GDM1 (cell line): ENCODE results near the gene PIGX.

Source experiments
- DNase-seq: peaks from one replicate; lab custom pipeline; 2025; lab: John Stamatoyannopoulos, UW

The PIGX gene

DNA sequence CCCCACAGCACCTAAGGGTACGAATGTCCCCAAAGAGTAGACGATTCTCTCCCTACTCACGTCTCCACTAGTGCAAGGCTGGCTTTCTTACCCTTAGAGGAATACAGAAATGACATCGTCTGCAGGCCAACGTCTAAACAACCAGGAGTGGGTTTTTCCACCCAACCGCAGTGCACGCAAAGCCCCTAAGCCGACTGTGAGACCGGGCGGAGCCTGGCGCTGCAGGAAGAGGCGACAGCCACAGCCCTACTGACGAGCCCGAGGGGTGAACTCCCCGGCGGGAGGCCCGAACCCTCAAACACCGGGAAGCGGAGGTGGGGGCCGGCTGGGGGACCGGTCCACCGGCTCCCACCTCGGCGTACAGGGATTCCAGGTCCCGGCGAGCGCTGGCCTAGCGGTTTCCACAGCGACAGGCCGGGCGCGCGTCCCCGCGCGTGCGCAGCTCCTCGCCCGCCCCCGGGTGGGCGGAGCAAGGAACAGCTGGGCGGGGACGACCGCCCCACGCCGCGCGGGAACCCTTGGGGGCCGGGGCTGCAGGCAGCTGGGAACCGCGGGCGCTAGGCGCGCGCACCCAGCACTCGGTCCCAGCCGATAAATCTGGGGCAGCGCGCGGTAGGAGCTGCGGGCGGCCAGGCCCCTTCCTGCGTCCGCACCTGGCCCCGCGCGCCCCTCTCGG lies at the start of gene PIGX, which contains the start of gene CEP19:
PIGX (plus strand) TSS at position 540 of the 676 bp plus-strand sequence.
CEP19 (minus strand) TSS at position 413 of the 676 bp plus-strand sequence. CDS start 3,593 bp downstream, outside the sequence.
- DNase-seq = peak; percentile 83

DNA sequence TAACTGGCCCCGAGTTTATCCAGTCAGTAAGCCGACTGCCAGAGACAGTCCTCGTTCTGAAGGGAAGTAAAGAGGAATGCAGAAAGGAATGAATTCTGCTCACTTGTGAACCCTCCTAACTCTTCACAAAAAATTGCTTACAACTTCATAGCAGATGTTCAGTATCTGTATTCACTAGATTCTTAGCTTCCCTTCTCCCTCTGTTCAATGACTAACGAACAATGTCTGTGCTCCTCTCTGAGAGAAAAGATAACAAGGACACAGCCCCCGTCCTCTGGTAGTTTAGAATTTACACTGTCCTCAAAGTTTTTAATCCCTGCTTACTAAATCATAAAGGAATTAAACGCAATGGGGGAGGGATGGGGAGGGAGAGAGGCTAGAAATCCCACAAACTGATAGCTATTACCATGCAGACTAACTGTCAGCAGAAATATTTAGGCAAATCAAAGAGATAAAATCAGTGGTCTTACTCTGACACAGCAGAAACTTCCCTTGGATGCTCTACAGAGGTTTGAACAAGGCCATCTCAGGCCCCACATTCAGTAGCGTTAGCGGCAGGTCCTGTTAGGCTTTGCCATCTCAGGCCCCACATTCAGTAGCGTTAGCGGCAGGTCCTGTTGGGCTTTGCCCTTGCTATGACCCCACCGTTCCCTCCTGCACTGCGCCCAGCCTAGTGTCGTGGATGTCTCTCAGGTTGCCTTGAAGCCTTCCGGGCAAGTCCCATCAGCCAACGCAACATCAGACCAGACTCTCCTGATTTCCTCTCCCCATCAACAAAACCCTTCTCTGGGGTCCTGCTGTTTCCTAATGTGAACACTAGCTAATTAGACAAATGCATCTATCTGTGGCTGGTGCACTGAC lies 49.2 kb upstream of the PIGX start:
- no peak for DNase-seq

DNA sequence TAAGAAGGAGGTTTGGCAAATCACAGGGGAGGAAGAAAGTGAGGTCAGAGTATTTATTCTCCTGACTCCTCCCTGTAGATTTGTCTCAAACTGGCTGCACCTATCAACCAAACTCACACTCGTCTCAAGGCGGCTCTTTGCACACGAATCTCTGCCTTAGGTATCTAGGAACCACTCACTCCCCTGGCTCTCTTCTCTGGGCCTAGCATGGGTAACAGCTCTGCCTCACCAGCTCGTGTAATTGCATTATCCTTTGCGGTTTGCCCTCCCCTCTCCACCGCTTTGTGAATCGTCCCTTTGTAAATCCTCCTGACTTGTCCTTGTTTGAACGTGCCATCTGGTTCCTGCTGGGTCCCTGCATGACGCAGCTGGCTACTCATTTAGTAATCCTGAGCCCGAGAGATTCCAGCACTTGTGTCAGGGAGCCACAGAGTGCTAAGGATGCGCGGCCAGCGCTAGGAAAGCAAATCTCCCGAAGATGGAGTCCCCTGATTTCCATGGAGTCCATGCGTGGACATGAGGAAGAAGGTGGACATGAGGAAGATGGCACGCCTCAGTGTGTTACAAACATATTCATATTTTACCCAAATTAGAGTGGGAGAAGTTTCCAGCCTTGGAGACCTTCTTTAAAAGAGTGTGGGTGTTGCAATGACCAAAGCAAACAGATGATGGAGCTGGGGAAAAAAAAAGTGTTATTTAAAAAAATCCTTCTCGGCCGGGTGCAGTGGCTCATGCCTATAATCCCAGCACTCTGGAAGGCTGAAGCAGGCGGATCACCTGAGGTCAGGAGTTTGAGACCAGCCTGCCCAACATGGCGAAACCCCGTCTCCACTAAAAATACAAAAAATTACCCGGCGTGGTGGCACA lies 45.9 kb upstream of the PIGX start:
- no peak for DNase-seq

DNA sequence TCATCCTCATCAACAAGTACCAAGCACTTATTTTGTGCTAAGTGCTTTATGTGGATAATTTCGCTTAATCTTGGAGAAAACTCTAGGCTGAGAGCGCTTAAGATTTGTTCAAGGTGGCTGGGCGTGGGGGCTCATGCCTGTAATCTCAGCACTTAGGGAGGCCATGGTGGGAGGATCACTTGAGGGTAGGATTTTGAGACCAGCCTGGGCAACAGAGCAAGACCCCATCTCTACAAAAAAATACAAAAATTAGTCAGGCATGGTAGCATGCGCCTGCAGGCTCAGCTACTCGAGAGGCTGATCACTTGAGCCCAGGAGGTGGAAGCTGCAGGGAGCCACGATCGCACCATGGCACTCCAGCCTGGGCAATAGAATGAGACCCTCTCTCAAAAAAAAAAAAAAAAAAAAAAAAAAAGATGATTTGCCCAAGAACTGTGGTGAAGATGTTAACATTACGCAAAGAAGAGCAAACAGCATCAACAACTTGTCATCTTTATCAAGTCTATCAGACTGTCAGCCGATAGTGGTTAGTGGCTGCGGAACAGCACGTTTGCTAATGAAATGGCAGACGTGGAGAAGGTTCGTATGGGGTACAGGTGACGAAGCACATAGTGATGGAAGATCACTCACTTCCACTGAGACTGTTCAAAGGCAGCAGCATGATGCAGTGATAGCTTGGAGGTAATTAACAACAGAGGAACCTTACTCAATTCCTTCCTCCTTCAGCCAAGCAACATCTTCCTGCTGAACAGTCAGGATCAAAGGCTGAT lies 44.9 kb upstream of the PIGX start:
- DNase-seq = no peak

DNA sequence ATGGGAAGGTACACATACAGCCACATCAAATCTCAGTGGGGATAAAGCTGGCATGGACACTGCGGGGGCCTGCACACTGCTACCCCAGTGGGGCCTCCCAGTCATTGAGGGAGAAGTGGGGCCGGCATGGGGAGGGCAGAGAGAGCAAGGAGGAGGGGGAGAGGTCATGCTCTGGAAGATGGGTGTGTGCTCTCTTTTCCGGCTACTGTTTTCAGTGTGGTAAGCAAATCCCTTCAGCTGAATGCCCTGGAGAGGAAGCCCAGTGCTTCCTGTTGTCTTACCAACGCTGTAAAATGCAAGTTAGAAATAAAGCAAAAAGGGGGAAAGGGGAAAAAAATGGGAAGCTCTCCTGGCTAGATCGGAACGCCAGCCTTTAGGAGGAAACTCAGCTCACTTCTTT lies 41.8 kb upstream of the PIGX start:
- DNase-seq = no peak

DNA sequence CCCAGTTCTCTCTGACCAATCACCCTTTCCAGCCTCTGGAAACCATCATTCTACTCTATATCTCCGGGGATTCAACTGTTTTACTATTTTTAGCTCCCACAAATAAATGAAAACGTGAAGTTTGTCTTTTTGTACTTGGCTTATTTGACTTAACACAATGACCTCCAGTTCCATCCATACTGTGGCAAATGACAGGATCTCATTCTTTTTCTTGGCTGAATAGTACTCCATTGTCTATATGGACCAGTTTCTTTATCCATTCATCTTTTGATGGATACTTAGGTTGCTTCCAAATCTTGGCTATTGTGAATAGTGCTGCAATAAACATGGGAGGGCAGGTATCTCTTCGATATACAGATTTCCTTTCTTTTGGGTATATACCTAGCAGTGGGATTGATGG lies 38.5 kb upstream of the PIGX start:
- DNase-seq = no peak

DNA sequence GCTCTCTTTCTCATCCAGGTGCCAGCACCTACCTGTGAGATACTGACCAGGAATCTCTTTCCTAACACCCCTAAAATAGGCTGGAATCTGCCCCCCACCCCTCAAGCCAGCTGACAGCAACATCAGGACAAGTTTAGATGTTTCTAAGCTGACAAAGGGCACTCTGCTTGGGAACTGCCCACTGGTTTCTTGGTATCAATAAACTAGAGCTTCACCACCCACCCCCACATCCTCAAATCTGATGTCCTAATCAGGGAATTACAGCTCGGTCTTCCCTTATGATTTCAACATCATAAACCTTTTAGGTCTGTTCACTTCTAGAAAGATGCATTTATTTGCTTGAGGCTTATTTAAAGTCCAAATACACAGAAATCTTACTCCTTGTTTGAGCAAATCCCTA lies 34.8 kb upstream of the PIGX start:
- no peak for DNase-seq

DNA sequence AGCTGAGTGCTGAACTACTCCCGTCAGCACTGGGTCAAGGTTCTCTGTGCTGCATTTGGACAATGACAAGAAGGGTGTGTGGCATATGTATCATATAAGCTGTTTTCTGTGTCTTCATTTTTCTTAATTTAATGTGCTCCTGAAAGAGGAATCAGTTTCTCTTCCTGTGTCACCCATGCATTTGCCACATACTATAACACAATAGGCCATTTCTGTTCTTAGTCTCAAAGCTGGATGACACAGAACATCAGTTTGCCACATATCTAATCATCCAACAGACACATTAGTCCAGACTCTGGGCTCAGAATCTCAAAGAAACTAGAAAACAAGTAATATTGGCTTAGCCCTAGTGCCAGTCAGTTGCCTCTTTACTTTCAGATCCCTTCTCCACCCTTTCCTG lies 34.2 kb upstream of the PIGX start:
- no peak for DNase-seq

DNA sequence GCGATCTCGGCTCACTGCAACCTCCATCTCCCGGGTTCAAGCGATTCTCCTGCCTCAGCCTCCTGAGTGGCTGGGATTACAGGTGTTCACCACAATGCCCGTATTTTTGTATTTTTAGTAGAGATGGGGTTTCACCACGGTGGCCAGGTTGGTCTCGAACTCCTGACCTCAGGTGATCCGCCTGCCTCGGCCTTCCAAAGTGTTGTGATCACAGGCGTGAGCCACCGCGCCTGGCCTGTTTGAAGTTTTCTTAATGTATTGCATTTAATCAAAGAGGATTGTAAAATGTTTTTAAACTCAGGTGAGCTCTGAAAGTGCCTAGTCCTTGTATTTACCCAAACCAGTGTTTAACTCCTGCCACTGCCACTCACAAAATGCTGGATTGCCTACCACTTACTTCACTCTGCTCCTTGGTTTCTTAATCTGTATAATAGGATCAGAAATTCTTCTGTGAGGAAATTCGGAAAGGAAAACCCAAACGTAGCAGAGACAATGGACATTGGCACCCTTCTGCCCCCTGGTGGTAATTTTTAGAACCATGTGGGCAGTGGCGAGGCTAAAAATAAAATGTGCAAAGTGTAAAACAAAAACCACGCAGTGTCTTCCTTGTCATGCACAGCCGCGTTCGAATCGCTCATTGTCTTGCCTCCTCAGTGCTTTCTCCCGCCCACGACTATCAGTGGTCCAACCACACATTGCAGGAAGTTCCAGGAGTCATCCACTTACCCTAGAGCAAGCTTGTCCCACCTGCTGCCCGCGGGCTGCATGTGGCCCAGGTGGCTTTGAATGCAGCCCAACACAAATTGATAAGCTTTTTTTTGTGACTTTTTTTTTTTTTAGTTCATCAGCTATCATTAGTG lies 27.4 kb upstream of the PIGX start:
- DNase-seq = peak; percentile 66

DNA sequence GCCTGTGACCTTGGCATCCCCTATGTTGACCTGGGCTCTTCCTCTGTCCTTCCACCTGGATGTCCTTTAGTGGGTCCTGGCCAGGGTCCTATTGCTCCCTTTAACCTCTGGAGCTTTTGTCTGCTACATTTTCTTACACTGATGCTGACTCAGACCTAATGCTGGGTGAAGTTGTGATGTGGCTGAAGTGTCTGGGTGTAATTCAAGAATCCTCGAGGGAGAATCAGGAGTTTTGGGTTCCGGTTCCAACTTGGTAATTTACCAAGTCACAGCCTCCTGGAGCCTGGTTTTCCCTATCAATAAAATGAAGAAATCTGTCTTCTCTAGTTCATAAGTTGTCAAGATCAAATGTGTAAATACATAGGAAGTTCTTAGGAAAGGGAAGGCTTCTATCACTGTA lies 25.7 kb upstream of the PIGX start:
- DNase-seq = no peak

DNA sequence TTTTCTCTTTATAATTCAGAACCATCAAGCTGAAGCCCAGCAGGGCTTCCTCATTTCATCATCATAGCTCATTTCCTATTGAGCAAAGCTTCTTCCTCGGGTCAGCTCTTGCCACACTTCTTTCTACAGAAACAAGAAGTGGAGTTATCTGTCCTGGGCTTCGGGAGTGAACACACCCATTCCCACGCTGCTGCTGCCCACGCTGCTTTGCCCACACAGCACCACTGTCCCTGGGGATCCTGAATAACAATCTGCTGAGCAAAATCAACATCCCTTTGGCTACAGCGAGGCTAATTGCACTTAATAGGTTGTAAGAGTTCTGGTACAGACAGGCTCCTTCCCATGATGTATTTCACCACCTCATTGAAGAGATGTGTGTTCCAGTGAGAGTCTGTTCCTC lies 23.8 kb upstream of the PIGX start:
- DNase-seq = peak; percentile 59

DNA sequence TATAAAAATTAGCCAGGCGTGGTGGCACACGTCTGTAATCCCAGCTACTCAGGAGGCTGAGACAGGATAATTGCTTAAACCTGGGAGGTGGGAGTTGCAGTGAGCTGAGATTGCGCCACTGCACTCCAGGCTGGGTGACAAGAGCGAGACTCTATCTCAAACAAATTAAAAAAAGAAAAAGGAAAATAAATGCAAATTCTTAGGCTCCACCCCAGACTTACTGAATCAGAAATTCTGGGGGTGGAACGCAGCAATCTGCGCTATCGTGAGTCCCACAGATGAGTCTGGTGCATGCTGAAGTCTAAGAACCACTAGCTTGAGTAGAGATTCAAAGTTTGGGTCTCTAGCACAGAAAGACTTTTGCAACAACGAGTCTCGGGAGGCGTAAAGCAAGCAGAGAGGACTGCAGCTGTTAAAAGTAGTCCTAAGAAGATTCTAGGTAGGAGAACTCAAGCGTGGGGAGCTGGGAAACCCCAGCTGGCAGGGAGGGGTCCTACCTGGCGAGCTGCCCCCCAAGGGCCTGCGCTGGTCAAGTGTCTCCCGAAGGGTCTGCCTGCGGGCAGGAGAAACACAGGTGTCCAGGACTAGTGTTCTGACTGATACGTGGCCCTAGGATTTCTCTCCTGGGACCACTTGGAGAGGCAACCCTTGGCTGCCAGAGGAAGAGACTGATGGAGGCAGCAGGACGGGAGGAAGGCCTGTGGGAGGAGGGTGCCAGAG lies 22.1 kb upstream of the PIGX start:
- no peak for DNase-seq

DNA sequence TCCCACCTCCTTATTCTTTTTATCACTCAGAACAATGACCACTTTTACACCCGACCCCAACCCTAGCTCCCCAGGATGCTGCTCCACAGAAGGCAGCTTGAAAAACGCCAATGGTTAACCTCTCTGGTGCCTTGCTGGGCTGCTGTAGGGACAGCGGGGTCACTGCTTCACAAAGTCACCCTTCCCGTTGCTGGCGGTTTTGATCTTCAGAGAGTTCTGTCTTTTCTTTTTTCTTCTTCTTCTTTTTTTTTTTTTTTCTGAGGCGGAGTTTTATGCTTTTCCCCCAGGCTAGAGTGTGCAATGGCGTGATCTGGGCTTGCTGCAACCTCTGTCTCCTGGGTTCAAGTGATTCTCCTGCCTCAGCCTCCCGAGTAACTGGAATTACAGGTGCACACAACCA lies 20.8 kb upstream of the PIGX start:
- DNase-seq = no peak

DNA sequence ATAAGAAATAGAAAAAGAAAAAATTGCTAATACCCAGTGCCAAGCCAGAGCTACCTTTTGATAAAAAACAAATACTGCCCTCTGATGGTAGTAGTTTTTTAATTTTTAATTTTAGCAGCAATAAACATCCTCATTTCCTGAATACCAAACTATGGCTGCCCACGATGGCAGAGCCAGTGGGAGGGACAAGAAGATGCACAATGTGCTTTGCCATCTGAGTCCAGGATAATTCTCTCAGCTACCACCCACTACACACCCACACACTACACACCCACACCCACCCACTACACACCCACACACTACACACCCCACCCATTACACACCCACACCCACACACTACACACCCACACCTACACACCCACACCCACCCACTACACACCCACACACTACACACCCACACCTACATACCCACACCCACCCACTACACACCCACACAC lies 18.0 kb upstream of the PIGX start:
- DNase-seq = peak; percentile 2

DNA sequence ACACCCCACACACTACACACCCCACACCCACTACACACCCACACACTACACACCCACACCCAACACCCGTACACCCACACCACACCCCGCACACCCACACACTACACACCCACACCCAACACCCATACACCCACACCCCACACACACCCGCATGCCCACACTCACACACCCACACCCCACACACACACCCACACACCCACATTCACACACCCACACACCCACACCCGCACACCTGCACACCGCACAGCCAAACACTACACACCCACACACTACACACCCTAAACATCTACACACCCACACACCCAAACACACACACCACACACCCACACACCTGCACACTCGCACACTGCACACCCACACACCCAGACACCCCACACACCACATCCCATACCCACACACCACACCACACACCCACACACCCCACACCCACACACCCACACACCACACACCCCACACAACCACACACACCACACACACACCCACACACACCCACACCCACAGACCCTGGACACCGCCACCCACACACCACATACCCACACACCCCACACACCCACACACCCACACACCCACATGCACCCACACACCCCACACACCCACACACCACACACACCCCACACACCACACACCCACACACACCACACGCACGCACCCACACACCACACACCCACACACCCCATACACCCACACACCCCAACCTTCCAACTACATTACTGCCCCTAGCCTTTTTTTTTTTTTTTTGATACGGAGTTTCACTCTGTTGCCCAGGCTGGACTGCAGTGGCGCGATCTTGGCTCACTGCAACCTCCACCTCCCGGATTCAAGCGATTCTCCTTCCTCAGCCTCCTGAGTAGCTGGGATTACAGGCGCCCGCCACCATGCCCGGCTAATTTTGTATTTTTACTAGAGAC lies 17.0 kb upstream of the PIGX start:
- DNase-seq = no peak

DNA sequence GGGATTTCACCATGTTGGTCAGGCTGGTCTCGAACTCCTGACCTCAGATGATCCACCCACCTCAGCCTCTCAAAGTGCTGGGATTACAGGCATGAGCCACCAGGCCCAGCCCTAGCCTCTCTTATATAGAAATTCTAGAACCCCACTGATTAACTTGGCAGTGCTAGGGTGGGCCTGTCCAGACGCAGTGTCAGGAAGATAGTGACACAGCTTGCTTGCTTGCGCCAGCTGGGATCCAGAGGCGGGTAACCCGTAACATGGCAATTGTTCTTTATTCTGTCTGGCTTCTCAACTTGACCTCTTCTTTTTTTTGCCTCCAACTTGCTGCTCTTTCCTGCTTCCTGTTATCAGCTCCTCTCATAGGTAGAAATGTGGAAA lies 16.3 kb upstream of the PIGX start:
- DNase-seq = no peak

DNA sequence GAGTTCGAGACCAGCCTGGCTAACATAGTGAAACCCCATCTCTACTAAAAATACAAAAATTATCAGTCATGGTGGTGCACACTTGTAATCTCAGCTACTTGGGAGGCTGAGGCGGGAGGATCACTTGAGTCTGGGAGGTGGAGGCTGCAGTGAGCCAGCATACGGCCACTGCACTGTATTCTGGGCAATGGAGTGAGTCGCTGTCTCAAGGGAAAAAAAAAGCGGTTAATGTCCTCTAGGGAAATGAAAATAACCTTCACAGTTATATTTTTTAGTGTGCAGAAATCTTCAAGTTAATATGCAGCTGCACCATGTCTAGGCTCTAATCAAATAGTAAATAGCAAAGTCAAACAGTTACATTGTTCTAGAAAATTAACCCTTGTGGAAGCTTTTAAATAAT lies 14.9 kb upstream of the PIGX start:
- no peak for DNase-seq

DNA sequence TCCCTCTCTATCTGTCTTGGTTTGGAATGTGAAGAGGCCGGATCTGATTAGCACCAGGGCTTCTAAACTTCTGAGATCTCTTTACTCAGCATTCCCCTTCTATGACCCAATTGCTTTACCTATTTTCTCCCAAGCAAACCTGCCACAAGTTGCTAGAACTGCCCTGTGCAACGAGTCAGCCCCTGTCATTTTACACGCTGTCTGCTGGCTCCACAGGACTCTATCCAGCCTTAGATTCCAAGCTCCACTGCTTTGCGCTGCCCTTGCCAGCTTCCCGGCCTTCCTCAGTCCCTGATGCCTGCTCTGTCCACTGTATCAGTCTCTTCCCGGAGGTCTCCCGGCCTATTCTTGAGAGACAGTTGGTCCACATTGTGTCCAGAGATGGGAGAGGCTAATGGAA lies 12.4 kb upstream of the PIGX start:
- DNase-seq = no peak

DNA sequence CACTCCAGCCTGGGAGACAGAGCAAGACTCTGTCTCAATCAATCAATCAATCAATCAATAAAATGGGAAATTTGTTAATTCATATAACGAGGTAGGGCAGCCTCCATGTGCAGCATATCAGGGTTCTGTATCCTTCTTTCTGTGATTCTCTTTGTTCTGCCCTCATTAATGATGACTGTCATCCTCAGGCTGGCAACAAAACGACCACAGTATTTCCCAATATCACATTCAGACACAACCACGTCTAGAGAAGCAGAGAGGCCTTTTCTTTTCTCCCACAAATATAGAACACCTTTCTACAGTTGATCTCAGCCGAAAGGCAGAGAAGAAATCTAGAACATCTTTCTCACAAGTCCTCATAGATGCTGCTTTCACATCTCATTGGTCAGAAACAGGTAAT lies 11.4 kb upstream of the PIGX start:
- no peak for DNase-seq
